HCT116 (cell line): ENCODE data around the gene SLC1A3. TPM values are rescaled to one million over a fixed set of nuclear protein-coding genes. Genes with fewer than 3 reads are reported as not detected.
A peak's percentile ranks its signal among the peaks of the same experiment; 100 is the strongest.

Experiments used
- ATAC-seq: fragments of 200-7000 bp; cut with Tn5 transposase; 2 replicates; pipeline ENCODE4 v1.9.1; 2020; ENCODE audit warnings: mild to moderate bottlenecking, moderate library complexity
- BruUV-seq: library from RNA; stranded (reverse); fragments of 400-500 nt; replicated peaks from 2 replicates; lab custom pipeline; 2021; lab: Mats Ljungman, UMichigan
- CTCF ChIA-PET: fragments of 300-600 bp; sonication (Branson Sonifier 250); formaldehyde crosslinking; loops from one replicate; lab custom pipeline; 2021; ENCODE audit warnings: antibody characterized with exemption; lab: Charles Lee
- POLR2A ChIA-PET: fragments of 300-600, 350-600 bp; sonication (Branson Sonifier 250); formaldehyde crosslinking; loops from one replicate; lab custom pipeline; 2021; ENCODE audit warnings: antibody characterized with exemption; lab: Charles Lee
- RAD21 ChIA-PET, 2 experiments: fragments of 300-600 bp; sonication (Branson Sonifier 250); formaldehyde crosslinking; loops; one replicate each; lab custom pipeline; 2023; ENCODE audit warnings: low total read pairs in 2 of 2; ENCODE audit not compliant: uncharacterized antibody in 2 of 2, unreplicated experiment in 2 of 2, low non-redundant PET in 1 of 2; lab: Charles Lee
- DNase-seq: peaks from one replicate; pipeline ENCODE4 v3.0.0-alpha.2; 2010; ENCODE audit warnings: low read depth, low spot score
- H2AFZ ChIP-seq: fragments of 200-600 bp; shearing (Covaris generic), sonication (generic); 2 replicates; pipeline ENCODE4 v1.6.1; 2017; ENCODE audit warnings: low read depth, mixed run types, mixed read lengths, antibody characterized with exemption, low read length; ENCODE audit not compliant: poor library complexity, severe bottlenecking
- H3K27ac ChIP-seq: 2 replicates; pipeline ENCODE4 v1.5.1; 2012; ENCODE audit warnings: low read depth, low read length
- H3K27me3 ChIP-seq: fragments of 200-600 bp; sonication (generic); 2 replicates; pipeline ENCODE4 v1.6.1; 2016; ENCODE audit warnings: mixed run types, low read length, mixed read lengths; ENCODE audit not compliant: insufficient read depth
- H3K36me3 ChIP-seq, 2 experiments: fragments of 200-500 bp in 1 of 2; fragments of 200-600 bp in 1 of 2; sonication (Bioruptor generic) in 1 of 2; sonication (generic) in 1 of 2; 2 replicates each; pipeline versions ENCODE4 v1.5.1 to v1.6.1; 2014 to 2016; ENCODE audit warnings: low read length in 2 of 2, inconsistent platforms in 1 of 2, mixed read lengths in 1 of 2, mixed run types in 1 of 2; ENCODE audit not compliant: insufficient read depth in 2 of 2, control insufficient read depth in 1 of 2
- H3K4me1 ChIP-seq, 2 experiments: fragments of 200-600 bp in 1 of 2; sonication (generic) in 1 of 2; 2 replicates each; pipeline versions ENCODE4 v1.5.1 to v1.6.1; 2012 to 2017; ENCODE audit warnings: low read length in 2 of 2, inconsistent platforms in 1 of 2, mild to moderate bottlenecking in 1 of 2, mixed read lengths in 1 of 2, mixed run types in 1 of 2, moderate library complexity in 1 of 2; ENCODE audit not compliant: insufficient read depth in 2 of 2, control insufficient read depth in 1 of 2
- H3K4me2 ChIP-seq: fragments of 200-600 bp; sonication (generic); 2 replicates; pipeline ENCODE4 v1.6.1; 2017; ENCODE audit warnings: mixed run types, low read length, mixed read lengths
- H3K4me3 ChIP-seq, 2 experiments: fragments of 200-600 bp in 1 of 2; sonication (generic) in 1 of 2; replicated peaks in 1 of 2; 2 replicates each; pipeline ENCODE4 v1.5.1; 2011 to 2016; ENCODE audit warnings: low read length in 2 of 2, control low read depth in 1 of 2, low read depth in 1 of 2, mild to moderate bottlenecking in 1 of 2, mixed read lengths in 1 of 2, mixed run types in 1 of 2
- H3K79me2 ChIP-seq: fragments of 200-600 bp; sonication (generic); 2 replicates; pipeline ENCODE4 v1.6.1; 2017; ENCODE audit warnings: mild to moderate bottlenecking, mixed run types, low read length, moderate library complexity, mixed read lengths; ENCODE audit not compliant: insufficient read depth
- H3K9ac ChIP-seq: fragments of 200-600 bp; sonication (generic); 2 replicates; pipeline ENCODE4 v1.6.1; 2016; ENCODE audit warnings: low read length, mixed read lengths
- H3K9me2 ChIP-seq: fragments of 200-600 bp; sonication (generic), shearing (Covaris generic); 2 replicates; pipeline ENCODE4 v1.6.1; 2017; ENCODE audit warnings: mixed run types, mild to moderate bottlenecking, moderate library complexity; ENCODE audit not compliant: insufficient read depth
- H3K9me3 ChIP-seq, 2 experiments: fragments of 200-500 bp in 1 of 2; fragments of 200-600 bp in 1 of 2; sonication (Bioruptor generic) in 1 of 2; sonication (generic) in 1 of 2; 2 replicates each; pipeline ENCODE4 v1.6.1; 2014 to 2017; ENCODE audit warnings: low read length in 2 of 2, mixed read lengths in 2 of 2, inconsistent platforms in 1 of 2, low read depth in 1 of 2, mild to moderate bottlenecking in 1 of 2, mixed run types in 1 of 2, moderate library complexity in 1 of 2; ENCODE audit not compliant: control insufficient read depth in 1 of 2, insufficient read depth in 1 of 2
- H4K20me1 ChIP-seq: fragments of 200-600 bp; sonication (generic), shearing (Covaris generic); 2 replicates; pipeline ENCODE4 v1.6.1; 2017; ENCODE audit warnings: mixed run types, mild to moderate bottlenecking, moderate library complexity; ENCODE audit not compliant: insufficient read depth
- CBX3 ChIP-seq: IDR thresholded peaks from 2 replicates; pipeline ENCODE4 v1.6.1; 2012; ENCODE audit warnings: low read depth
- CEBPB ChIP-seq: IDR thresholded peaks from 2 replicates; pipeline ENCODE4 v1.6.1; 2012; ENCODE audit warnings: low read depth
- ELF1 ChIP-seq: IDR thresholded peaks from 2 replicates; pipeline ENCODE4 v1.6.1; 2012; ENCODE audit warnings: low read depth, borderline replicate concordance
- FOSL1 ChIP-seq: IDR thresholded peaks from 2 replicates; pipeline ENCODE4 v1.6.1; 2012; ENCODE audit warnings: low read depth
- JUND ChIP-seq: IDR thresholded peaks from 2 replicates; pipeline ENCODE4 v1.6.1; 2012
- POLR2A ChIP-seq: IDR thresholded peaks from 2 replicates; pipeline ENCODE4 v1.7.0; 2011; ENCODE audit warnings: borderline replicate concordance; ENCODE audit not compliant: insufficient read depth, insufficient read length; ENCODE audit errors: extremely low read depth
- RAD21 ChIP-seq: IDR thresholded peaks from 2 replicates; pipeline ENCODE4 v1.6.1; 2012; ENCODE audit warnings: low read depth, mild to moderate bottlenecking
- SIN3A ChIP-seq: IDR thresholded peaks from 2 replicates; pipeline ENCODE4 v1.6.1; 2012; ENCODE audit warnings: low read depth
- YY1 ChIP-seq: IDR thresholded peaks from 2 replicates; pipeline ENCODE4 v1.6.1; 2011; ENCODE audit warnings: low read length, low read depth, moderate library complexity, mild to moderate bottlenecking; ENCODE audit not compliant: insufficient replicate concordance; ENCODE audit errors: extremely low read depth
- ZFX ChIP-seq: fragments of 450-650 bp; IDR thresholded peaks from 2 replicates; pipeline ENCODE4 v1.6.1; 2017
- intact Hi-C: fragments of 100-400 bp; cut with micrococcal nuclease; formaldehyde crosslinking; loops from 2 replicates; pipeline ENCODE4 v1.10.0; 2022
- total RNA-seq: library from RNA; stranded (reverse); gene quantifications from one replicate; pipeline ENCODE4 v1.2.1, GENCODE V29; 2021; ENCODE audit not compliant: unreplicated experiment
- TF ChIP-seq, protein P1 (sequence below): IDR thresholded peaks from 2 replicates; pipeline ENCODE4 v1.6.1; 2012
- TF ChIP-seq, protein P2 (sequence below): IDR thresholded peaks from 2 replicates; pipeline ENCODE4 v1.6.1; 2011; ENCODE audit warnings: mild to moderate bottlenecking, low read length, moderate library complexity; ENCODE audit not compliant: insufficient replicate concordance; ENCODE audit errors: extremely low read depth

Gene SLC1A3
- total RNA-seq, 1 experiment from 2014 or later = 12.9 TPM

DNA sequence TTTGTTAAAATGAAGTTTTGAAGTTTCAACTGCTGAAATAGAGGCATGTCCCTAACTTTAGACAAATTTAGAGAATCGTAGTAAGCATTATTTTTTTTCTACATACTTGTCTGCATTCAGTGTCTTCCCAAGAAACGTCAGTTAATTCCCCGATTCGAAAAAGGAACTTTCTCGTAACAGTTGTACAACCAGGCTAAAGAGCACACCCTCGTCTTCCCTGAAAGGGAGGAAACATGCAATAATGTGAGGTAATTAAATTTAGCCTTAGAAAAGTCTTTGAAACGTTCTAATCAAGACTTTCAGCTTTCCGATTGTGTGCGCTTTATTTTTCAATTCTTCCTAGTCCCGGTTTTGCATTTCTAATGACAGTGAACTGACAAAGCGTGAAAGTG is 374 bp upstream of the SLC1A3 start:
- H3K36me3 ChIP-seq = no peaks in the 10 kb centered on the region
- ChIA-PET RAD21 (no interaction called here), POLR2A (interaction anchor here (1.2 kb wide), 1 partner anchor 84 kb away, joined by 4 read pairs; no protein-coding TSS in a partner anchor), CTCF (no interaction called here)
- peaks cover 3% of the 10 kb centered on the region; the same call in 1 of the 2 replicates for H3K27me3 ChIP-seq
- peaks cover 8 to 27% of the 10 kb centered on the region in 2 experiments; a peak in 3 of 4 replicates for H3K4me1 ChIP-seq
- H3K9me2 ChIP-seq = no peaks in the 10 kb centered on the region
- TF ChIP-seq, protein P1, sequence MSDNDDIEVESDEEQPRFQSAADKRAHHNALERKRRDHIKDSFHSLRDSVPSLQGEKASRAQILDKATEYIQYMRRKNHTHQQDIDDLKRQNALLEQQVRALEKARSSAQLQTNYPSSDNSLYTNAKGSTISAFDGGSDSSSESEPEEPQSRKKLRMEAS = no peak
- no peak for TF ChIP-seq YY1
- TF ChIP-seq JUND = no peak
- no peak for TF ChIP-seq FOSL1
- TF ChIP-seq ELF1 = no peak
- no peak for TF ChIP-seq CEBPB
- no peak for TF ChIP-seq SIN3A
- TF ChIP-seq RAD21 = no peak
- TF ChIP-seq CBX3 = no peak
- TF ChIP-seq, protein P2, sequence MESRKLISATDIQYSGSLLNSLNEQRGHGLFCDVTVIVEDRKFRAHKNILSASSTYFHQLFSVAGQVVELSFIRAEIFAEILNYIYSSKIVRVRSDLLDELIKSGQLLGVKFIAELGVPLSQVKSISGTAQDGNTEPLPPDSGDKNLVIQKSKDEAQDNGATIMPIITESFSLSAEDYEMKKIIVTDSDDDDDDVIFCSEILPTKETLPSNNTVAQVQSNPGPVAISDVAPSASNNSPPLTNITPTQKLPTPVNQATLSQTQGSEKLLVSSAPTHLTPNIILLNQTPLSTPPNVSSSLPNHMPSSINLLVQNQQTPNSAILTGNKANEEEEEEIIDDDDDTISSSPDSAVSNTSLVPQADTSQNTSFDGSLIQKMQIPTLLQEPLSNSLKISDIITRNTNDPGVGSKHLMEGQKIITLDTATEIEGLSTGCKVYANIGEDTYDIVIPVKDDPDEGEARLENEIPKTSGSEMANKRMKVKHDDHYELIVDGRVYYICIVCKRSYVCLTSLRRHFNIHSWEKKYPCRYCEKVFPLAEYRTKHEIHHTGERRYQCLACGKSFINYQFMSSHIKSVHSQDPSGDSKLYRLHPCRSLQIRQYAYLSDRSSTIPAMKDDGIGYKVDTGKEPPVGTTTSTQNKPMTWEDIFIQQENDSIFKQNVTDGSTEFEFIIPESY = no peak
- TF ChIP-seq POLR2A = no peak
- TF ChIP-seq ZFX = no peak
- H3K4me3 ChIP-seq = peak overlapping the region; percentile 69
- peaks cover 11% of the 10 kb centered on the region; the same call in 1 of the 2 replicates for H3K79me2 ChIP-seq
- no peaks in the 10 kb centered on the region for H3K9me3 ChIP-seq
- peak overlapping the region; percentile 99 for H2AFZ ChIP-seq
- peak overlapping the region; percentile 67; the same call in 1 of the 2 replicates for H3K27ac ChIP-seq
- no TSS peak for BruUV-seq
- intact Hi-C loops = loop anchor here (2.0 to 10.0 kb wide), 2 partner anchors 85 to 361 kb away; partner anchors contain the start of gene NADK2
- peak overlapping the region; percentile 67 for H3K9ac ChIP-seq
- H3K4me2 ChIP-seq = peak overlapping the region; percentile 81
- H4K20me1 ChIP-seq = no peaks in the 10 kb centered on the region
- DNase-seq (no peak), ATAC-seq (no peak)
